Measurements from ENCODE around the gene ADRB1. TPM values are rescaled to one million over a fixed set of nuclear protein-coding genes. Genes with fewer than 3 reads are reported as not detected.

Gene ADRB1
- total RNA-seq, 1 donor from 2014 or later = not detected

DNA sequence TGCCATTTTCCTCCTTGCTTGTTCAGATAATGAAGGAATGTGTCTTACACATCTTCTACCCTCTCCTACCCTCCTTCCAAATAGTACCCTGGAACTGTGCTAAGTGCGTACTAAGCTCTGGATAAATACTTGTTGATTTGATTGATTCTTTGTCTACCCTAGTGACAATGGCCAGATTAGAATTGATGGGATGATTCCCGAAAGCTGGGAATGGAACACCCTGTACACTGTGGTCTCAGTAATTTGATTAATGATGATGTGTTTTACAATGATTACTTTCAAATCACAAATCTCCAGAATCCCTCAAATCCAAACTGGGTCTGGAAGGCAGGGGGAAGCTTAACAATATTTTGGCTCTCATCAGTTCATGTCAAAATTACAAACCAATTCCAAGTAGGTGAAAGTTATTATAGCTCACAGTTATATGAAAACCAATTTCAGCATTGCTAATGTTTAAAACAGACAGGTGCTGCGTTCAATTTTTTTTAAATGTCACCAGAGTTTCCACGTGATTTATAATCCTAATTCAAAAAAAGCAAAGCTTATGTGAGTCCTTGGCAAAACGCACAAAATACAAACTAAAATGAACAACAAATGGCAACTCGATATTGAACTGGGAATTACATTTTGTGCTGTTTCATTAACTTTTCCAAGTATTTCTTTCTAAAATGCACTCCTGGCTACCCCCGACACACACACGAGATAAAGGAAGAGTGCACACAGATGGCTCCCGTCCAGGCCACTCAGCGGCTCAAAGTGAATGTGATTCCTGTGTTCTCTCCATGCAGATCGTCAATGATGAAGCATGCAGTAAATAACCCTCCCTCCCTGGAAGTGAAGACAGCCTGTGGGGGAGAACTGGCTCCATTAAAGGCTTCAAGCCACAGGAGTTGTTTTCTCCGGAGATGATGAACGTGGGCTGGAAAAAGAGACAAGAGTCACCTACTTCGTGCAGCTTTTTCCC is 21.7 kb upstream of the ADRB1 start:
- no peak overlapping the region for H3K27ac ChIP-seq
- intact Hi-C loops (cut with DNase I) = no loop called here
- no peaks in the 10 kb centered on the region for H3K9me3 ChIP-seq
- H3K4me1 ChIP-seq = no peaks in the 10 kb centered on the region
- H3K27me3 ChIP-seq = no peaks in the 10 kb centered on the region
- no peaks in the 10 kb centered on the region for H3K36me3 ChIP-seq
- H3K4me3 ChIP-seq = no peak overlapping the region
- TF ChIP-seq, protein P1, sequence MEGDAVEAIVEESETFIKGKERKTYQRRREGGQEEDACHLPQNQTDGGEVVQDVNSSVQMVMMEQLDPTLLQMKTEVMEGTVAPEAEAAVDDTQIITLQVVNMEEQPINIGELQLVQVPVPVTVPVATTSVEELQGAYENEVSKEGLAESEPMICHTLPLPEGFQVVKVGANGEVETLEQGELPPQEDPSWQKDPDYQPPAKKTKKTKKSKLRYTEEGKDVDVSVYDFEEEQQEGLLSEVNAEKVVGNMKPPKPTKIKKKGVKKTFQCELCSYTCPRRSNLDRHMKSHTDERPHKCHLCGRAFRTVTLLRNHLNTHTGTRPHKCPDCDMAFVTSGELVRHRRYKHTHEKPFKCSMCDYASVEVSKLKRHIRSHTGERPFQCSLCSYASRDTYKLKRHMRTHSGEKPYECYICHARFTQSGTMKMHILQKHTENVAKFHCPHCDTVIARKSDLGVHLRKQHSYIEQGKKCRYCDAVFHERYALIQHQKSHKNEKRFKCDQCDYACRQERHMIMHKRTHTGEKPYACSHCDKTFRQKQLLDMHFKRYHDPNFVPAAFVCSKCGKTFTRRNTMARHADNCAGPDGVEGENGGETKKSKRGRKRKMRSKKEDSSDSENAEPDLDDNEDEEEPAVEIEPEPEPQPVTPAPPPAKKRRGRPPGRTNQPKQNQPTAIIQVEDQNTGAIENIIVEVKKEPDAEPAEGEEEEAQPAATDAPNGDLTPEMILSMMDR (IDR thresholded peaks at IDR 0.05) = no peak
- no peak for DNase-seq (ENCODE audit: low spot score in 2 of 2)

- no peaks in the 10 kb centered on the region for H3K9me3 ChIP-seq
- TF ChIP-seq, protein P1 (IDR thresholded peaks at IDR 0.05) = no peak
- H3K4me3 ChIP-seq = no peak overlapping the region
- no peaks in the 10 kb centered on the region for H3K4me1 ChIP-seq
- DNase-seq (ENCODE audit: low spot score in 2 of 2) = no peak
- intact Hi-C loops (cut with DNase I) = no loop called here
- H3K27me3 ChIP-seq = no peaks in the 10 kb centered on the region
- H3K27ac ChIP-seq = no peak overlapping the region
- H3K36me3 ChIP-seq = no peaks in the 10 kb centered on the region
Measured at GRCh38 chr10:114022766-114023597, 20.7 kb upstream of the ADRB1 start.

GRCh38 chr10:114024876-114025610 is 18.6 kb upstream of the ADRB1 start:
- Histone ChIP-seq H3K4me3 (no peak overlapping the region), H3K9me3 (no peaks in the 10 kb centered on the region), H3K4me1 (no peaks in the 10 kb centered on the region), H3K36me3 (no peaks in the 10 kb centered on the region), H3K27me3 (no peaks in the 10 kb centered on the region), H3K27ac (no peak overlapping the region)
- intact Hi-C loops (cut with DNase I) = no loop called here
- no peak for DNase-seq (ENCODE audit: low spot score in 2 of 2)
- TF ChIP-seq, protein P1 (IDR thresholded peaks at IDR 0.05) = no peak

GRCh38 chr10:114025611-114026130 is 18.0 kb upstream of the ADRB1 start:
- H3K4me1 ChIP-seq = no peaks in the 10 kb centered on the region
- TF ChIP-seq, protein P1 (IDR thresholded peaks at IDR 0.05) = no peak
- H3K4me3 ChIP-seq = no peak overlapping the region
- no peak overlapping the region for H3K27ac ChIP-seq
- no peaks in the 10 kb centered on the region for H3K36me3 ChIP-seq
- intact Hi-C loops (cut with DNase I) = no loop called here
- no peaks in the 10 kb centered on the region for H3K27me3 ChIP-seq
- no peaks in the 10 kb centered on the region for H3K9me3 ChIP-seq
- no peak for DNase-seq (ENCODE audit: low spot score in 2 of 2)
